GM19438 (cell line): ENCODE measurements around the gene NOP9.

ENCODE experiments used
- ATAC-seq: cut with Tn5 transposase; IDR thresholded peaks from one replicate; pipeline ENCODE4 v1.9.1; 2021; ENCODE audit warnings: low read depth; ENCODE audit not compliant: unreplicated experiment

The NOP9 gene

GRCh38 chr14:24280797-24281460, 18.7 kb upstream of the NOP9 start:
- ATAC-seq: no peak

GRCh38 chr14:24281636-24282035, 18.0 kb upstream of the NOP9 start:
- no peak for ATAC-seq

- ATAC-seq: no peak
Observed at GRCh38 chr14:24282736-24283135, 16.9 kb upstream of the NOP9 start.

GRCh38 chr14:24283796-24284460, 15.7 kb upstream of the NOP9 start:
- ATAC-seq: no peak

GRCh38 chr14:24284501-24285035, 15.1 kb upstream of the NOP9 start:
- ATAC-seq: no peak

- no peak for ATAC-seq
Observed at GRCh38 chr14:24285351-24285750, 14.3 kb upstream of the NOP9 start.

GRCh38 chr14:24286996-24287395, 12.7 kb upstream of the NOP9 start:
- no peak for ATAC-seq

- ATAC-seq: peak; percentile 61
Observed at GRCh38 chr14:24289649-24290280, 9.9 kb upstream of the NOP9 start.

- no peak for ATAC-seq
Observed at GRCh38 chr14:24290746-24291145, 8.9 kb upstream of the NOP9 start.

- no peak for ATAC-seq
Observed at GRCh38 chr14:24291446-24292117, 8.1 kb upstream of the NOP9 start.

- no peak for ATAC-seq
Observed at GRCh38 chr14:24292118-24292807, 7.4 kb upstream of the NOP9 start.

- ATAC-seq: no peak
Observed at GRCh38 chr14:24293525-24293924, 6.1 kb upstream of the NOP9 start.

- ATAC-seq: peak; percentile 41
Observed at GRCh38 chr14:24296341-24297157, 3.1 kb upstream of the NOP9 start.

GRCh38 chr14:24297190-24297964, 2.3 kb upstream of the NOP9 start:
- peak; percentile 7 for ATAC-seq

GRCh38 chr14:24298892-24299254, 777 bp upstream of the NOP9 start:
- no peak for ATAC-seq

- no peak for ATAC-seq
Observed at GRCh38 chr14:24300326-24300980, 803 bp downstream of the NOP9 start.

- no peak for ATAC-seq
Observed at GRCh38 chr14:24304019-24304387, 4.4 kb downstream of the NOP9 start.

- ATAC-seq: no peak
Observed at GRCh38 chr14:24307156-24307574, 7.5 kb downstream of the NOP9 start.
